ENCODE results near the gene CARMIL1.

Gene CARMIL1

GRCh38 chr6:25613415-25613814 is 334.2 kb downstream of the CARMIL1 start:
- no peak overlapping the region for H3K9ac ChIP-seq (ENCODE audit: low read depth, low read length, poor library complexity, severe bottlenecking)
- H3K4me2 ChIP-seq (ENCODE audit: low read depth, low read length, poor library complexity, severe bottlenecking) = no peak overlapping the region
- H3K79me2 ChIP-seq (ENCODE audit: insufficient read depth, low read length) = no peaks in the 10 kb centered on the region
- H2AFZ ChIP-seq (ENCODE audit: low read length) = no peak overlapping the region
- H3K4me3 ChIP-seq (ENCODE audit: low read length, poor library complexity, severe bottlenecking) = no peak overlapping the region
- no peaks in the 10 kb centered on the region for H3K36me3 ChIP-seq (ENCODE audit: insufficient read depth, low read length)
- TF ChIP-seq EZH2phosphoT487 (IDR thresholded peaks at IDR 0.05; ENCODE audit: borderline replicate concordance) (no peak), CTCF (conservative IDR thresholded peaks at IDR 0.05; ENCODE audit: low read length) (no peak)
- H3F3A ChIP-seq (ENCODE audit: low read depth) = peaks cover 5% of the 10 kb centered on the region; the same call in 1 of the 2 replicates
- H3K4me1 ChIP-seq (ENCODE audit: insufficient read depth, low read length, poor library complexity, severe bottlenecking) = peaks cover 60% of the 10 kb centered on the region
- no peaks in the 10 kb centered on the region for H3K9me2 ChIP-seq (replicated peaks; ENCODE audit: low read depth, low read length)
- H3K9me3 ChIP-seq (ENCODE audit: insufficient read depth, low read depth, low read length) = no peaks in the 10 kb centered on the region
- no peaks in the 10 kb centered on the region for H4K20me1 ChIP-seq (ENCODE audit: insufficient read depth, low read length, poor library complexity, severe bottlenecking)
- no peaks in the 10 kb centered on the region for H3K27me3 ChIP-seq (ENCODE audit: insufficient read depth, low read length, poor library complexity, severe bottlenecking)

- H3K36me3 ChIP-seq (ENCODE audit: insufficient read depth, low read length) = no peaks in the 10 kb centered on the region
- H3K4me2 ChIP-seq (ENCODE audit: low read depth, low read length, poor library complexity, severe bottlenecking) = no peak overlapping the region
- H2AFZ ChIP-seq (ENCODE audit: low read length) = no peak overlapping the region
- H3K9me2 ChIP-seq (replicated peaks; ENCODE audit: low read depth, low read length) = no peaks in the 10 kb centered on the region
- H3F3A ChIP-seq (ENCODE audit: low read depth) = peaks cover 5% of the 10 kb centered on the region; the same call in 1 of the 2 replicates
- H3K27me3 ChIP-seq (ENCODE audit: insufficient read depth, low read length, poor library complexity, severe bottlenecking) = no peaks in the 10 kb centered on the region
- no peaks in the 10 kb centered on the region for H4K20me1 ChIP-seq (ENCODE audit: insufficient read depth, low read length, poor library complexity, severe bottlenecking)
- TF ChIP-seq EZH2phosphoT487 (IDR thresholded peaks at IDR 0.05; ENCODE audit: borderline replicate concordance) = no peak
- TF ChIP-seq CTCF (conservative IDR thresholded peaks at IDR 0.05; ENCODE audit: low read length) = no peak
- no peaks in the 10 kb centered on the region for H3K9me3 ChIP-seq (ENCODE audit: insufficient read depth, low read depth, low read length)
- no peaks in the 10 kb centered on the region for H3K79me2 ChIP-seq (ENCODE audit: insufficient read depth, low read length)
- peaks cover 61% of the 10 kb centered on the region for H3K4me1 ChIP-seq (ENCODE audit: insufficient read depth, low read length, poor library complexity, severe bottlenecking)
- no peak overlapping the region for H3K4me3 ChIP-seq (ENCODE audit: low read length, poor library complexity, severe bottlenecking)
- H3K9ac ChIP-seq (ENCODE audit: low read depth, low read length, poor library complexity, severe bottlenecking) = no peak overlapping the region
These were observed 334.9 kb downstream of the CARMIL1 start for GRCh38 chr6:25614052-25614451.

GRCh38 chr6:25615471-25615870 is 336.3 kb downstream of the CARMIL1 start:
- Histone ChIP-seq H3K27me3 (ENCODE audit: insufficient read depth, low read length, poor library complexity, severe bottlenecking) (no peaks in the 10 kb centered on the region), H3K4me2 (ENCODE audit: low read depth, low read length, poor library complexity, severe bottlenecking) (no peak overlapping the region), H3K9ac (ENCODE audit: low read depth, low read length, poor library complexity, severe bottlenecking) (no peak overlapping the region), H3K79me2 (ENCODE audit: insufficient read depth, low read length) (no peaks in the 10 kb centered on the region), H2AFZ (ENCODE audit: low read length) (no peak overlapping the region), H3K36me3 (ENCODE audit: insufficient read depth, low read length) (no peaks in the 10 kb centered on the region), H3K4me1 (ENCODE audit: insufficient read depth, low read length, poor library complexity, severe bottlenecking) (peaks cover 59% of the 10 kb centered on the region), H4K20me1 (ENCODE audit: insufficient read depth, low read length, poor library complexity, severe bottlenecking) (no peaks in the 10 kb centered on the region), H3K9me2 (replicated peaks; ENCODE audit: low read depth, low read length) (no peaks in the 10 kb centered on the region), H3K9me3 (ENCODE audit: insufficient read depth, low read depth, low read length) (no peaks in the 10 kb centered on the region), H3K4me3 (ENCODE audit: low read length, poor library complexity, severe bottlenecking) (no peak overlapping the region), H3F3A (ENCODE audit: low read depth) (peaks cover 5% of the 10 kb centered on the region; the same call in 1 of the 2 replicates)
- TF ChIP-seq CTCF (conservative IDR thresholded peaks at IDR 0.05; ENCODE audit: low read length) (no peak), EZH2phosphoT487 (IDR thresholded peaks at IDR 0.05; ENCODE audit: borderline replicate concordance) (no peak)
